ENCODE results near the gene ICA1. TPM values are rescaled to one million over a fixed set of nuclear protein-coding genes. Genes with fewer than 3 reads are reported as not detected.

The ICA1 gene
- 48.8 and 61.7 TPM in 2 replicates for total RNA-seq
- long read RNA-seq, transcript ICA1-206 (14 exons, 2,458 nt), result minor isoform, 11 of 160 reads
- long read RNA-seq, transcript ICA1-207 (14 exons, 2,440 nt), result major isoform, 56 of 160 reads
- long read RNA-seq, partial matches to known transcripts, result 35 of 160 reads
- long read RNA-seq, other reads (novel, unspliced or antisense), result 52 of 160 reads

GRCh38 chr7:8261711-8262695 lies at the start of gene ICA1:
ICA1 (minus strand) TSS chr7:8262167; CDS start chr7:8235926, 26,241 bp downstream.
- peak; percentile 74 for DNase-seq (ENCODE audit: low spot score, unreplicated experiment)
- Mint-ChIP-seq H3K9me3 (ENCODE audit: low read depth) (no peaks in the 10 kb centered on the region), H3K27me3 (no peaks in the 10 kb centered on the region), H3K36me3 (ENCODE audit: insufficient read depth) (no peaks in the 10 kb centered on the region), H3K4me3 (ENCODE audit: low read depth) (peak within 1 kb of the TSS; percentile 89), H3K27ac (peak within 1 kb of the TSS; percentile 96), H3K4me1 (ENCODE audit: low read depth) (peaks cover 13% of the 10 kb centered on the region)
- TF ChIP-seq CTCF (IDR thresholded peaks at IDR 0.05; ENCODE audit: unreplicated experiment), result no peak

GRCh38 chr7:8310876-8311275 lies 48.9 kb upstream of the ICA1 start:
- no peaks in the 10 kb centered on the region for H3K4me1 Mint-ChIP-seq (ENCODE audit: low read depth)
- H3K9me3 Mint-ChIP-seq (ENCODE audit: low read depth), result peaks cover 27% of the 10 kb centered on the region
- no peak overlapping the region for H3K27ac Mint-ChIP-seq
- no peak for TF ChIP-seq CTCF (IDR thresholded peaks at IDR 0.05; ENCODE audit: unreplicated experiment)
- no peak overlapping the region for H3K4me3 Mint-ChIP-seq (ENCODE audit: low read depth)
- H3K36me3 Mint-ChIP-seq (ENCODE audit: insufficient read depth), result peaks cover 11% of the 10 kb centered on the region
- H3K27me3 Mint-ChIP-seq, result no peaks in the 10 kb centered on the region
- no peak for DNase-seq (ENCODE audit: low spot score, unreplicated experiment)

GRCh38 chr7:8305625-8306388 lies 43.8 kb upstream of the ICA1 start:
- Mint-ChIP-seq H3K4me1 (ENCODE audit: low read depth) (peaks cover 4% of the 10 kb centered on the region), H3K9me3 (ENCODE audit: low read depth) (peaks cover 14% of the 10 kb centered on the region), H3K36me3 (ENCODE audit: insufficient read depth) (peaks cover 12% of the 10 kb centered on the region), H3K27ac (no peak overlapping the region), H3K4me3 (ENCODE audit: low read depth) (no peak overlapping the region), H3K27me3 (no peaks in the 10 kb centered on the region)
- DNase-seq (ENCODE audit: low spot score, unreplicated experiment), result no peak
- no peak for TF ChIP-seq CTCF (IDR thresholded peaks at IDR 0.05; ENCODE audit: unreplicated experiment)

GRCh38 chr7:8305104-8305503 lies 43.1 kb upstream of the ICA1 start:
- Mint-ChIP-seq H3K4me3 (ENCODE audit: low read depth) (no peak overlapping the region), H3K27ac (no peak overlapping the region), H3K27me3 (no peaks in the 10 kb centered on the region), H3K4me1 (ENCODE audit: low read depth) (peaks cover 4% of the 10 kb centered on the region), H3K36me3 (ENCODE audit: insufficient read depth) (peaks cover 12% of the 10 kb centered on the region), H3K9me3 (ENCODE audit: low read depth) (peaks cover 14% of the 10 kb centered on the region)
- DNase-seq (ENCODE audit: low spot score, unreplicated experiment), result no peak
- TF ChIP-seq CTCF (IDR thresholded peaks at IDR 0.05; ENCODE audit: unreplicated experiment), result no peak
